ENCODE measurements around the gene TTLL12. TPM values are rescaled to one million over a fixed set of nuclear protein-coding genes. Genes with fewer than 3 reads are reported as not detected.
A peak's percentile ranks its signal among the peaks of the same experiment; 100 is the strongest.
"Not testable (repeated sequence)": the region's sequence is repeated elsewhere in the genome, so short reads cannot be mapped to it uniquely, and the experiment has no call there.

The TTLL12 gene
- total RNA-seq, 1 donor from 2014 or later: 10.6 TPM

DNA sequence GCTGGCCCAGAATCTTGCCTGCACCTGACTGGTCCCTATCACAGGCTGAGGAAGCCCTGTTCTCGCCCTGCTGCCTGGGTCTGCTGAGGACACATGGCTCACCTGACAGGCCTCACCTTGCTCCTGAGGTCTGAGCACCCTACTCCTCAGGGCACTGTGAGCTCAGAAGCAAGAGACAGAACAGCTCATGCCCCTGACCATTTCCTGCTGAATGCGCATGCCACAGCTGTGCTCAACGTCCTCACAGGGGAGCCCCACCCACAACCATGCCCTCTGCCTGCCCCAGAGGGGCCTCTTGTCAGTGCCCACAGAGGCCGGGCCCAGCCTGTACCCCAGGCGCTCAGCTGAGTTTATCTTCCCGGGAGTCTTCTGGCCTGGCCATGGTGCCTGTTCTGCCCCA, 38.4 kb downstream of the TTLL12 start:
- peaks cover 6 to 7% of the 10 kb centered on the region in 2 donors for H3K4me1 ChIP-seq
- H3K4me3 ChIP-seq: no peak overlapping the region
- no peaks in the 10 kb centered on the region for H3K27me3 ChIP-seq
- no peak overlapping the region for H3K27ac ChIP-seq
- TF ChIP-seq, protein P1, sequence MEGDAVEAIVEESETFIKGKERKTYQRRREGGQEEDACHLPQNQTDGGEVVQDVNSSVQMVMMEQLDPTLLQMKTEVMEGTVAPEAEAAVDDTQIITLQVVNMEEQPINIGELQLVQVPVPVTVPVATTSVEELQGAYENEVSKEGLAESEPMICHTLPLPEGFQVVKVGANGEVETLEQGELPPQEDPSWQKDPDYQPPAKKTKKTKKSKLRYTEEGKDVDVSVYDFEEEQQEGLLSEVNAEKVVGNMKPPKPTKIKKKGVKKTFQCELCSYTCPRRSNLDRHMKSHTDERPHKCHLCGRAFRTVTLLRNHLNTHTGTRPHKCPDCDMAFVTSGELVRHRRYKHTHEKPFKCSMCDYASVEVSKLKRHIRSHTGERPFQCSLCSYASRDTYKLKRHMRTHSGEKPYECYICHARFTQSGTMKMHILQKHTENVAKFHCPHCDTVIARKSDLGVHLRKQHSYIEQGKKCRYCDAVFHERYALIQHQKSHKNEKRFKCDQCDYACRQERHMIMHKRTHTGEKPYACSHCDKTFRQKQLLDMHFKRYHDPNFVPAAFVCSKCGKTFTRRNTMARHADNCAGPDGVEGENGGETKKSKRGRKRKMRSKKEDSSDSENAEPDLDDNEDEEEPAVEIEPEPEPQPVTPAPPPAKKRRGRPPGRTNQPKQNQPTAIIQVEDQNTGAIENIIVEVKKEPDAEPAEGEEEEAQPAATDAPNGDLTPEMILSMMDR (IDR thresholded peaks at IDR 0.05): no peak
- intact Hi-C loops (cut with DNase I): no loop called here
- no peaks in the 10 kb centered on the region for H3K36me3 ChIP-seq
- no peaks in the 10 kb centered on the region for H3K9me3 ChIP-seq
- no peak for DNase-seq (ENCODE audit: low spot score in 2 of 2)

GRCh38 chr22:43147821-43148220, 39.1 kb downstream of the TTLL12 start:
- Histone ChIP-seq H3K27me3 (no peaks in the 10 kb centered on the region), H3K4me3 (no peak overlapping the region), H3K36me3 (no peaks in the 10 kb centered on the region), H3K27ac (no peak overlapping the region), H3K4me1 (peaks cover 6 to 10% of the 10 kb centered on the region in 2 donors), H3K9me3 (no peaks in the 10 kb centered on the region)
- DNase-seq (ENCODE audit: low spot score in 2 of 2): no peak
- TF ChIP-seq, protein P1 (IDR thresholded peaks at IDR 0.05): no peak
- intact Hi-C loops (cut with DNase I): no loop called here

GRCh38 chr22:43146332-43146731, 40.6 kb downstream of the TTLL12 start:
- H3K9me3 ChIP-seq; H3K27ac ChIP-seq; DNase-seq (ENCODE audit: low spot score in 2 of 2); H3K27me3 ChIP-seq; intact Hi-C loops (cut with DNase I); H3K36me3 ChIP-seq; H3K4me3 ChIP-seq: not testable (repeated sequence)
- H3K4me1 ChIP-seq: peaks cover 7 to 17% of the 10 kb centered on the region in 2 donors

- H3K9me3 ChIP-seq; intact Hi-C loops (cut with DNase I); H3K27me3 ChIP-seq; H3K27ac ChIP-seq; H3K36me3 ChIP-seq; DNase-seq (ENCODE audit: low spot score in 2 of 2); H3K4me3 ChIP-seq: not testable (repeated sequence)
- H3K4me1 ChIP-seq: peaks cover 3 to 11% of the 10 kb centered on the region in 2 donors
These were observed 41.6 kb downstream of the TTLL12 start for GRCh38 chr22:43145371-43145770.

GRCh38 chr22:43144949-43145348, 42.0 kb downstream of the TTLL12 start:
- Histone ChIP-seq H3K4me1 (peaks cover 3 to 11% of the 10 kb centered on the region in 2 donors), H3K9me3 (no peaks in the 10 kb centered on the region), H3K4me3 (no peak overlapping the region), H3K36me3 (peaks cover 0 to 9% of the 10 kb centered on the region in 2 donors), H3K27ac (no peak overlapping the region), H3K27me3 (no peaks in the 10 kb centered on the region)
- intact Hi-C loops (cut with DNase I): no loop called here
- no peak for DNase-seq (ENCODE audit: low spot score in 2 of 2)
- TF ChIP-seq, protein P1 (IDR thresholded peaks at IDR 0.05): no peak

DNA sequence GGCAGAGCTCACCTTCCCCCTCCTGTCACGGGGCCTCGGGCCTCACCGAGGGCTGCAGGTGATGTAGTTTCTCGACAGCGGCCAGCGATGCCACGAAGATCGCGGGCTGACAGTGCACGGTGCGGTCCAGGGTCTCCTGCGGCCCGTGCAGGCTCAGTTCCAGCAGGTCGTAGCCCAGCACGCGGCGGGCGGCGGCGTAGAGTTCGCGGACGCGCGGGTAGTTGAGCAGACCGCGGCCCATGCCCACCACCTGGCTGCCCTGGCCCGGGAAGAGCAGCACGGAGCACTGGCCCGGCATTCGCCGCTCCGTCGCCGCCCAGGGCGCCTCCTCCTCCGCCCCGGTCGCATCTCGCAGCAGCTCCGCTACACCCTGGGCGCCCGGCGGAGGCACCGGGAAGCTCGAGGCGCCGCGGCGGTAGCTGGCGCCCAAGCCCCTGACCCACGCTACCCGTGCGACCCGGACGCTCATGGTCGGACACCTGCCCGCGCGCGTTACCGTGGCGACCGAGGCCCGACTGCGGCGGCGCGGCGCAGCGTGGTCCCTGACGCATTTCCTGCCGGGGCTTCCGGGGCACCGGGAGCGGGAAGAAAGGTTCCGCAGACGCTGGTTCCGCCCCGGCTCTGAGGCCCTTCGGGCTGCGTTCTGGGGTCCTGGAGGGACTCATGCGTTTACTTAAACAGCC, 43.9 kb downstream of the TTLL12 start, which contains the start of gene MCAT:
Gene MCAT, minus strand, starts transcription at position 519 of the 683 bp plus-strand sequence. Its CDS starts 50 bp downstream, at position 469.
- H3K27me3 ChIP-seq: no peaks in the 10 kb centered on the region
- H3K4me1 ChIP-seq: peaks cover 3 to 11% of the 10 kb centered on the region in 2 donors
- TF ChIP-seq, protein P1 (IDR thresholded peaks at IDR 0.05): no peak
- intact Hi-C loops (cut with DNase I): loop anchor here (2.0 kb wide), 1 partner anchor 44 kb away; the partner anchor contains the start of gene TTLL12
- peak within 1 kb of the TSS; percentile 33 to 77 for H3K27ac ChIP-seq
- H3K36me3 ChIP-seq: peaks cover 2 to 21% of the 10 kb centered on the region in 2 donors
- H3K4me3 ChIP-seq: peak within 1 kb of the TSS; percentile 65 to 88
- H3K9me3 ChIP-seq: no peaks in the 10 kb centered on the region
- peak in 1 of 2 donors; percentile 92 for DNase-seq (ENCODE audit: low spot score in 2 of 2)
